H9 (cell line): ENCODE data around the gene ME3. TPM values are rescaled to one million over a fixed set of nuclear protein-coding genes. Genes with fewer than 3 reads are reported as not detected.
A peak's percentile ranks its signal among the peaks of the same experiment; 100 is the strongest.

Experiments
- DNase-seq: peaks from one replicate; pipeline ENCODE4 v3.0.0-alpha.2; 2017
- H2AFZ ChIP-seq: one replicate; pipeline ENCODE4 v1.6.1; 2013; ENCODE audit warnings: mild to moderate bottlenecking, low read length, control low read depth, moderate library complexity
- H2AK5ac ChIP-seq: 2 replicates; pipeline ENCODE4 v1.6.1; 2013; ENCODE audit warnings: low read length, control low read depth, mixed read lengths; ENCODE audit not compliant: insufficient read length
- H2BK120ac ChIP-seq: one replicate; pipeline ENCODE4 v1.6.1; 2013; ENCODE audit warnings: low read depth, mild to moderate bottlenecking, low read length, control low read depth, inconsistent platforms; ENCODE audit not compliant: poor library complexity, severe bottlenecking
- H2BK12ac ChIP-seq: 2 replicates; pipeline ENCODE4 v1.6.1; 2013; ENCODE audit warnings: low read length, control low read depth, mixed read lengths, low read depth; ENCODE audit not compliant: insufficient read length
- H2BK15ac ChIP-seq: 2 replicates; pipeline ENCODE4 v1.6.1; 2013; ENCODE audit warnings: low read depth, low read length, control low read depth
- H2BK20ac ChIP-seq: one replicate; pipeline ENCODE4 v1.6.1; 2013; ENCODE audit warnings: low read depth, mild to moderate bottlenecking, low read length, control low read depth, inconsistent platforms; ENCODE audit not compliant: poor library complexity, severe bottlenecking
- H2BK5ac ChIP-seq: 2 replicates; pipeline ENCODE4 v1.6.1; 2013; ENCODE audit warnings: low read length, control low read depth, mixed read lengths; ENCODE audit not compliant: insufficient read length
- H3K14ac ChIP-seq: 2 replicates; pipeline ENCODE4 v1.6.1; 2013; ENCODE audit warnings: low read length, control low read depth; ENCODE audit not compliant: insufficient read depth
- H3K18ac ChIP-seq: 2 replicates; pipeline ENCODE4 v1.6.1; 2013; ENCODE audit warnings: low read depth, mild to moderate bottlenecking, mixed read lengths, low read length, control low read depth; ENCODE audit not compliant: insufficient read length
- H3K23ac ChIP-seq: 2 replicates; pipeline ENCODE4 v1.6.1; 2013; ENCODE audit warnings: low read length, control low read depth, mixed read lengths, low read depth; ENCODE audit not compliant: insufficient read length
- H3K23me2 ChIP-seq: 2 replicates; pipeline ENCODE4 v1.6.1; 2013; ENCODE audit warnings: low read depth, mild to moderate bottlenecking, mixed read lengths, low read length, control low read depth; ENCODE audit not compliant: insufficient read length, poor library complexity, severe bottlenecking
- H3K27ac ChIP-seq: 2 replicates; pipeline ENCODE4 v1.5.1; 2013; ENCODE audit warnings: low read length, control low read depth, mixed read lengths, low read depth; ENCODE audit not compliant: insufficient read length
- H3K27me3 ChIP-seq: 2 replicates; pipeline ENCODE4 v1.6.1; 2013; ENCODE audit warnings: low read length, control low read depth, inconsistent platforms; ENCODE audit not compliant: insufficient read depth
- H3K4ac ChIP-seq: 2 replicates; pipeline ENCODE4 v1.6.1; 2013; ENCODE audit warnings: low read depth, mild to moderate bottlenecking, control low read depth, inconsistent platforms, low read length, moderate library complexity
- H3K4me1 ChIP-seq: 2 replicates; pipeline ENCODE4 v1.6.1; 2013; ENCODE audit warnings: low read length, control low read depth, inconsistent platforms; ENCODE audit not compliant: insufficient read depth
- H3K4me2 ChIP-seq: 2 replicates; pipeline ENCODE4 v1.6.1; 2013; ENCODE audit warnings: low read length, control low read depth, mixed read lengths; ENCODE audit not compliant: insufficient read length, insufficient read depth
- H3K56ac ChIP-seq: 2 replicates; pipeline ENCODE4 v1.6.1; 2013; ENCODE audit warnings: low read depth, mild to moderate bottlenecking, mixed read lengths, low read length, control low read depth; ENCODE audit not compliant: insufficient read length
- H3K79me1 ChIP-seq: 2 replicates; pipeline ENCODE4 v1.6.1; 2013; ENCODE audit warnings: low read depth, mild to moderate bottlenecking, moderate library complexity, low read length, control low read depth, inconsistent platforms; ENCODE audit not compliant: insufficient read depth, poor library complexity, severe bottlenecking
- H3K79me2 ChIP-seq: 2 replicates; pipeline ENCODE4 v1.6.1; 2013; ENCODE audit warnings: low read length, control low read depth, inconsistent platforms; ENCODE audit not compliant: insufficient read depth
- H3K9ac ChIP-seq: 2 replicates; pipeline ENCODE4 v1.6.1; 2013; ENCODE audit warnings: low read length, control low read depth, mixed read lengths; ENCODE audit not compliant: insufficient read length; ENCODE audit errors: extremely low read depth
- H3K9me3 ChIP-seq: one replicate; pipeline ENCODE4 v1.6.1; 2013; ENCODE audit warnings: low read depth, low read length, inconsistent platforms; ENCODE audit not compliant: control insufficient read depth
- H3T11ph ChIP-seq: one replicate; pipeline ENCODE4 v1.6.1; 2013; ENCODE audit warnings: mild to moderate bottlenecking, low read length, control low read depth, inconsistent platforms
- H4K20me1 ChIP-seq: one replicate; pipeline ENCODE4 v1.6.1; 2013; ENCODE audit not compliant: control insufficient read depth, insufficient read length, insufficient read depth
- H4K5ac ChIP-seq: 2 replicates; pipeline ENCODE4 v1.6.1; 2013; ENCODE audit warnings: low read depth, mild to moderate bottlenecking, mixed read lengths, low read length, control low read depth; ENCODE audit not compliant: insufficient read length
- H4K8ac ChIP-seq: replicated peaks from 2 replicates; pipeline ENCODE4 v1.6.1; 2013; ENCODE audit warnings: low read length, control low read depth, mixed read lengths, low read depth; ENCODE audit not compliant: insufficient read length
- H4K91ac ChIP-seq: 2 replicates; pipeline ENCODE4 v1.6.1; 2013; ENCODE audit warnings: low read depth, mild to moderate bottlenecking, moderate library complexity, mixed read lengths, low read length, control low read depth; ENCODE audit not compliant: insufficient read length
- H3K27ac Mint-ChIP-seq, 3 experiments: 2 replicates in 2 of 3; 3 replicates in 1 of 3; pipeline ENCODE4 v1.8.0; 2020 to 2021; ENCODE audit warnings: mixed read lengths in 3 of 3, mild to moderate bottlenecking in 1 of 3, moderate library complexity in 1 of 3
- H3K27me3 Mint-ChIP-seq: 2 replicates; pipeline ENCODE4 v1.8.0; 2021; ENCODE audit warnings: low read depth, mild to moderate bottlenecking, moderate library complexity, mixed read lengths
- H3K36me3 Mint-ChIP-seq, 3 experiments: 2 replicates in 2 of 3; 3 replicates in 1 of 3; pipeline ENCODE4 v1.8.0; 2020 to 2021; ENCODE audit warnings: low read depth in 3 of 3, mixed read lengths in 3 of 3; ENCODE audit not compliant: insufficient read depth in 1 of 3
- H3K4me1 Mint-ChIP-seq, 2 experiments: 2 replicates each; pipeline ENCODE4 v1.8.0; 2020; ENCODE audit warnings: mixed read lengths in 2 of 2
- H3K4me3 Mint-ChIP-seq, 2 experiments: 2 replicates in 1 of 2; 3 replicates in 1 of 2; pipeline ENCODE4 v1.8.0; 2020 to 2021; ENCODE audit warnings: mild to moderate bottlenecking in 2 of 2, mixed read lengths in 2 of 2, moderate library complexity in 1 of 2
- H3K9me3 Mint-ChIP-seq, 2 experiments: 2 replicates in 1 of 2; 3 replicates in 1 of 2; pipeline ENCODE4 v1.8.0; 2020; ENCODE audit warnings: mild to moderate bottlenecking in 2 of 2, mixed read lengths in 2 of 2, moderate library complexity in 1 of 2
- CTCF ChIP-seq: fragments of 200-600 bp; sonication (generic); conservative IDR thresholded peaks from 3 replicates; pipeline ENCODE4 v1.8.0; 2021; ENCODE audit warnings: antibody characterized with exemption, mild to moderate bottlenecking
- WGBS: extraction: QIAGEN DNeasy Blood & Tissue Kit; methylation state at CpG from one replicate; pipeline ENCODE4 v1.1.7; 2013; ENCODE audit warnings: missing lambda C conversion rate, low lambda C conversion rate, mixed read lengths; ENCODE audit not compliant: insufficient read length; ENCODE audit errors: extremely low coverage; 5-methylcytosine and 5-hydroxymethylcytosine counted together
- total RNA-seq: library from RNA; stranded (reverse); gene quantifications from 2 replicates; pipeline ENCODE4 v1.2.1, GENCODE V29; 2021

Gene ME3
- total RNA-seq, 1 experiment from 2014 or later = 2.8 TPM

GRCh38 chr11:86453290-86454030 lies 219.0 kb downstream of the ME3 start:
- no peak overlapping the region for H2BK15ac ChIP-seq
- H3K23ac ChIP-seq = no peak overlapping the region
- H3K9me3 ChIP-seq = no peaks in the 10 kb centered on the region
- Mint-ChIP-seq H3K4me3 (no peak overlapping the region), H3K27ac (no peak overlapping the region), H3K27me3 (peaks cover under 1% of the 10 kb centered on the region; the same call in 1 of the 2 replicates), H3K9me3 (no peaks in the 10 kb centered on the region), H3K36me3 (no peaks in the 10 kb centered on the region), H3K4me1 (peaks cover 8 to 11% of the 10 kb centered on the region in 2 experiments)
- no peak overlapping the region for H4K5ac ChIP-seq
- no peak overlapping the region for H3K9ac ChIP-seq
- H2BK12ac ChIP-seq = no peak overlapping the region
- no peak overlapping the region for H3K27ac ChIP-seq
- no peak overlapping the region for H3K4ac ChIP-seq
- no peak overlapping the region for H2BK5ac ChIP-seq
- no peak overlapping the region for H3K14ac ChIP-seq
- no peak overlapping the region for H4K8ac ChIP-seq
- no peak overlapping the region for H2BK20ac ChIP-seq
- no peaks in the 10 kb centered on the region; the same call in 1 of the 2 replicates for H3K4me1 ChIP-seq
- no peaks in the 10 kb centered on the region for H3K27me3 ChIP-seq
- H3K79me1 ChIP-seq = no peaks in the 10 kb centered on the region
- H3T11ph ChIP-seq = no peak overlapping the region
- H2AK5ac ChIP-seq = no peak overlapping the region
- H3K18ac ChIP-seq = no peak overlapping the region
- TF ChIP-seq CTCF = peak; percentile 39; the same call in 2 of the 3 replicates
- no peak overlapping the region for H2BK120ac ChIP-seq
- H2AFZ ChIP-seq = no peak overlapping the region
- H4K20me1 ChIP-seq = no peaks in the 10 kb centered on the region
- H4K91ac ChIP-seq = no peak overlapping the region
- H3K56ac ChIP-seq = no peak overlapping the region
- no CpG with 5 or more reads among the region's 2 CpGs for WGBS
- H3K79me2 ChIP-seq = no peaks in the 10 kb centered on the region
- no peaks in the 10 kb centered on the region for H3K23me2 ChIP-seq
- no peak for DNase-seq
- H3K4me2 ChIP-seq = no peak overlapping the region
